GM12892 (cell line): ENCODE measurements around the gene HINT3.

Source experiments
- POLR2A ChIP-seq: IDR thresholded peaks from 2 replicates; pipeline ENCODE4 v1.6.1; 2011; ENCODE audit warnings: low read depth, low read length, control low read depth
- POLR2AphosphoS5 ChIP-seq: IDR thresholded peaks from 2 replicates; pipeline ENCODE4 v1.6.1; 2011; ENCODE audit warnings: low read depth, low read length, control low read depth

DNA sequence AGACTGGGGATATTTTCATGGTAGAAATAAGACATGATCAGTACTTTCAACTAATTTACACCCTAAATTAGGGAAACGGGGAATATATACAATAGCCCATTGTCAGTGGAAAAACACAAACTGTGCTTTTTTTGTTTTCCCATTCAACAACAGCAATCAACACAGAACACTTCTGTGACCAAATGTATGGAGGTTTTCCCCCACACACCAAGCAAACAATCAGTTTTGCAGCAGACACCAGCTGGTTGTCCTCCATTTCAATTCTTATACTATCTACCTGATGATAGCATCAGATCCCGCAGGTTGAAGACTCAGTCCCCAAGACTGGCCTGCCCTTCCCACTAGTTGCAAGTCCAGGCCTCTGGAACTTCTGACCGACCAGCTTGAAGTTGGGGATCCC is 4.5 kb downstream of the HINT3 start:
- TF ChIP-seq POLR2A: no peak
- TF ChIP-seq POLR2AphosphoS5: no peak
